Measurements from ENCODE around the gene SLC20A1.
"Not testable (repeated sequence)": the region's sequence is repeated elsewhere in the genome, so short reads cannot be mapped to it uniquely, and the experiment has no call there.

The SLC20A1 gene

GRCh38 chr2:112646791-112647689 is 1.3 kb downstream of the SLC20A1 start:
- no peak for DNase-seq (ENCODE audit: low spot score)

DNA sequence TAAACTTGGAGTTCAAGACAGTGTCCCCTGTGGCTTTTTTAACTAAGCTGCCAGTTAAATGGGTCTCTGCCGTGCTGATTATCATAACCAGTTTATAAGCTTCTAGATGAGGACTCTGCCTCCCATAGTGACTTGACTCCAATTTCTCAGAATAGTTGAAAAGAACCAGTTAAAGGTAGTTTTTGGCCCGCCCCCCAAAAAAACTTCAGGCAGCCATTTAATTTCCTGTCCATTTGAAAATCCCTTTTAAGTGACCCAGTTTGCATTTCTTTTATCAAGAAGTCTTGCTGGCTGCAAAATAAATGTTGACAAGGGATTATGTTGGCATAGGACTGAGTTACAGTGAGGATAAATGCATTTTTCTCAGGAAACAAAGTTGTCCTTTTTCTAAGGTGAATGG is 2.3 kb downstream of the SLC20A1 start:
- no peak for DNase-seq (ENCODE audit: low spot score)

- no peak for DNase-seq (ENCODE audit: low spot score)
Observed at GRCh38 chr2:112656679-112657078, 10.9 kb downstream of the SLC20A1 start.

DNA sequence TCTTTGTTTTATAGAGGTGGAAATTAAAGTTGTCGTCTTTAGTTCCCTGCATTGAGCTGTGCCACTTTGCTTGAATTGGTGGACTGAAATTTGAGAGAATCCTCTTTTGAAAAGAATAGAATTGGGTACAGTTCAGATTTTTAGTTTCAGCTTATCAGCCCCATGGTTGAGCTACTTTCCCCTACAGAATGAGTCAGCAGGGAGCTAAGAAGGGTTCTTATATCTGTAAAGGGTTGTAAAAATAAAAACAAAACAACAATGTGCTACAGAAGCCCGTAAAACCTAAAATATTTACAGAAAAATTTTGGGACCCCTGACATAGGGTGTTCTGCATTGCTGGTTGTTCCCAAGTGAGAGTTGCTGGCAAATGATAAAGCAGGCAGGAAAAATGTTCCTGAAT is 12.6 kb downstream of the SLC20A1 start:
- no peak for DNase-seq (ENCODE audit: low spot score)

DNA sequence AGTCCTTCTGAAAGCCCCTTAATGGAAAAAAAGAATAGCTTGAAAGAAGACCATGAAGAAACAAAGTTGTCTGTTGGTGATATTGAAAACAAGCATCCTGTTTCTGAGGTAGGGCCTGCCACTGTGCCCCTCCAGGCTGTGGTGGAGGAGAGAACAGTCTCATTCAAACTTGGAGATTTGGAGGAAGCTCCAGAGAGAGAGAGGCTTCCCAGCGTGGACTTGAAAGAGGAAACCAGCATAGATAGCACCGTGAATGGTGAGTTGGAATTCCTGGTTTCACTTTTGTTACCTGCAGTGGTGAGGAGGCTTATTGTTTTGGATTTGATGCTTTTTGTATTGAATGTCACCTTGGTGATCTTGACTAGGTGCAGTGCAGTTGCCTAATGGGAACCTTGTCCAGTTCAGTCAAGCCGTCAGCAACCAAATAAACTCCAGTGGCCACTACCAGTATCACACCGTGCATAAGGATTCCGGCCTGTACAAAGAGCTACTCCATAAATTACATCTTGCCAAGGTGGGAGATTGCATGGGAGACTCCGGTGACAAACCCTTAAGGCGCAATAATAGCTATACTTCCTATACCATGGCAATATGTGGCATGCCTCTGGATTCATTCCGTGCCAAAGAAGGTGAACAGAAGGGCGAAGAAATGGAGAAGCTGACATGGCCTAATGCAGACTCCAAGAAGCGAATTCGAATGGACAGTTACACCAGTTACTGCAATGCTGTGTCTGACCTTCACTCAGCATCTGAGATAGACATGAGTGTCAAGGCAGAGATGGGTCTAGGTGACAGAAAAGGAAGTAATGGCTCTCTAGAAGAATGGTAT is 13.3 kb downstream of the SLC20A1 start:
- no peak for DNase-seq (ENCODE audit: low spot score)

DNA sequence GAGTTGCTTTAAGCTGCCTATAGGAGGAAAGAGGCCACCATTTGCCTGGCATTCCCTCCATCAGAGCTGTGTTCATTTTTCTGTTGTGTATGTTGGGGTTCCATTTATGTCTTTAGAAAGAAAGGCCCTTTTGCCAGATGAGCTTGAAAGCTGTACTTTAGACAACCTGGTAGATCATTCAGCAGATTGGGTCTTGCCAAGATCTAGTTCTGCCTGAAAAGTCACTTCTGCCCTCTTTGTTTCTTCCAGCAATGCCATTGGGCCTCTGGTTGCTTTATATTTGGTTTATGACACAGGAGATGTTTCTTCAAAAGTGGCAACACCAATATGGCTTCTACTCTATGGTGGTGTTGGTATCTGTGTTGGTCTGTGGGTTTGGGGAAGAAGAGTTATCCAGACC is 14.4 kb downstream of the SLC20A1 start:
- no peak for DNase-seq (ENCODE audit: low spot score)

DNA sequence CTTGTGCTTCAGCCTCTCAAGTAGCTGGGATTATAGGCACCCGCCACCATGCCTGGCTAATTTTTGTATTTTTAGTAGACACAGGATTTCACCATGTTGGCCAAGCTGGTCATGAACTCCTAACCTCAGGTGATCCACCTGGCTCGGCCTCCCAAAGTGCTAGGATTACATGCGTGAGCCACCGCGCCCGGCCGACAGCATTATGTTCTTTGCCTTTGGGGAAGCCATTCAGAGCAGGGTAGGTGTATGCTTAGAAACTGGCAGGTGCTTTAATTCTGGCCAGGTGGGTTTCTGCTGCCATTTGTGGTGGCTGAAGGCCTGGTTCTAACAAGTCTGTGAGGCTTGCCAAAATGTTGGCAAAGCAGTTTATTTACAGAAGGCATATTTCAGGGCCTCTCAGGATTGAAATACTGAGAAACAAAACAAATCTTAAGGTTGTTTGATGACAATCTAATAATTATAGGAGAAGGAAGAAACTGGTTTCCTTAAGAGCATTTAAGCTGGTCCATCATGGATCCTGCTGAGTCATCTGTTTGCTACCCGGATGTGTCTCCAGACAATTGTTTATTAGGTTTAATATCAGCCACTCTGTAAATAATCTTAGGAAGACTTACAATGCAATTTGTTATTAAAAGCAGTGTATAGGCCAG is 16.0 kb downstream of the SLC20A1 start:
- DNase-seq (ENCODE audit: low spot score) = no peak

DNA sequence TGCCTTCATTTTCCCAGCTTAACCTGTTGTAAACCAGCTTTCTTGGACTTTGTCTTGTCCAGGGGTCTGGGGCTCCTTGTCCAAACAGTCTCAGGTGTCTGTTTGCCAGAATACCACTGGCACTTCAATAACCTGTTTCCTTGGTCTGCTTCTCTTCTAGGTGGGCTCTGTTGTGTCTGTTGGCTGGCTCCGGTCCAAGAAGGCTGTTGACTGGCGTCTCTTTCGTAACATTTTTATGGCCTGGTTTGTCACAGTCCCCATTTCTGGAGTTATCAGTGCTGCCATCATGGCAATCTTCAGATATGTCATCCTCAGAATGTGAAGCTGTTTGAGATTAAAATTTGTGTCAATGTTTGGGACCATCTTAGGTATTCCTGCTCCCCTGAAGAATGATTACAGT is 17.0 kb downstream of the SLC20A1 start:
- DNase-seq (ENCODE audit: low spot score) = no peak

- DNase-seq (ENCODE audit: low spot score) = no peak
Observed at GRCh38 chr2:112664689-112665088, 18.9 kb downstream of the SLC20A1 start.

GRCh38 chr2:112665113-112665780 is 19.5 kb downstream of the SLC20A1 start:
- no peak for DNase-seq (ENCODE audit: low spot score)

- no peak for DNase-seq (ENCODE audit: low spot score)
Observed at GRCh38 chr2:112666761-112667122, 21.0 kb downstream of the SLC20A1 start.

GRCh38 chr2:112667540-112667939 is 21.8 kb downstream of the SLC20A1 start:
- DNase-seq (ENCODE audit: low spot score) = not testable (repeated sequence)

- DNase-seq (ENCODE audit: low spot score) = no peak
Observed at GRCh38 chr2:112669667-112670066, 23.9 kb downstream of the SLC20A1 start.

- DNase-seq (ENCODE audit: low spot score) = no peak
Observed at GRCh38 chr2:112670252-112671022, 24.7 kb downstream of the SLC20A1 start.

DNA sequence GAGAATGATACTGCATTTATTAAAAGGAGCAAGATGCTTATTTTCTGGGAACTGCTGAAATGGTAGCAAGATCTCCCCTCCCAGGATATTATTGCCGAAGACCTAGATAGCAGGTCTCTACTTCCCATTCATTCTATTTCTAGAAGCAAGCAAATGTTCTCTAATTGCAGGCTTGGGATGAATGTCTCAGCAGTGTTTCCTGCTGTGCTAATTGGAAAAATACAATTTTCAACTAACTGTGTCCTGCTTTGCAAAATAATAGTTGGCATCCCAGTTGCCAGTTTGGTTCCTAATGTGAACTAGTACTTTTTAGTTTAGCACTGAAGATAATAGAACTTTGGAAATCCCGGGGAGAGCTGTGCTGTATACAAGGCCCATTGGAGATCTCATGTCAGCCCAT is 26.1 kb downstream of the SLC20A1 start:
- no peak for DNase-seq (ENCODE audit: low spot score)

GRCh38 chr2:112673008-112673407 is 27.3 kb downstream of the SLC20A1 start:
- no peak for DNase-seq (ENCODE audit: low spot score)

DNA sequence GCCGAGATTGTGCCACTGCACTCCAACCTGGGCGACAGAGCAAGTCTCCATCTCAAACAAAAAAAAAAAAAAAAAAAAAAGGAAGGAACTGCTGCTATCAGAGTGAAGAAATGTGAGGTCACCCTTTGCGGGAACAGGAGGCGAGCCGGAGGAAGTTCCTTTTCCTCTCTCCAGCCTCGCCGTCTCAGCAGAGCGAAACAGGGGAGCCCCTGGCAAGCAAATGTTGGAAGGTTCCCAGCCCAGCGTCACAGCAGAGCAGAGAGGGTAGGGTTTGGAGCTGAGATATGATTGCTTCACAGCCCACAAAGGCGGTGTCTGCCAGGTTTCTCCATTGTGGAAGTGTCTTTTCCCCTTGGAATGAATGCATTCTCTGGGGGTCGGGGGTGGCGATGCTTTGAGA is 28.5 kb downstream of the SLC20A1 start:
- DNase-seq (ENCODE audit: low spot score) = no peak

DNA sequence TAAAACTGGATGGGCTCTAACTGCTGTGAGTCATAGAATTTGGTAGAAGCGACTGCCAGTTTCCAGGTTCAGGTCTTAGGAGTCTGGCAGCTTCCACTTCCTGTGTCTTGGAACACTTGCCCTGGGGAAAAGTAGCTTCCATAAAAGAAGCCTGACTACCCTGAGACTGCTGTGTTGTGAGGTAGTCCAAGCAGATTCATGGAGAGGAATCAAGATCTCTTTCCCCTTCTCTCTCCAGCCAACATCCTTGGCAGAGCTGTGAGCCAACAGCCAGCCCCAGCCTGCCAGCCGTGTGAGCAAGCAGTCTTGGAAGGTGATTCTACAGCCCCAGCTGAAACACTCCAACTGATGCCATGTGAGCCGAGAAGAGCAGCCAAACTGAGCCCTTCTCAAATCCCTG is 33.7 kb downstream of the SLC20A1 start:
- DNase-seq (ENCODE audit: low spot score) = peak; percentile 63

DNA sequence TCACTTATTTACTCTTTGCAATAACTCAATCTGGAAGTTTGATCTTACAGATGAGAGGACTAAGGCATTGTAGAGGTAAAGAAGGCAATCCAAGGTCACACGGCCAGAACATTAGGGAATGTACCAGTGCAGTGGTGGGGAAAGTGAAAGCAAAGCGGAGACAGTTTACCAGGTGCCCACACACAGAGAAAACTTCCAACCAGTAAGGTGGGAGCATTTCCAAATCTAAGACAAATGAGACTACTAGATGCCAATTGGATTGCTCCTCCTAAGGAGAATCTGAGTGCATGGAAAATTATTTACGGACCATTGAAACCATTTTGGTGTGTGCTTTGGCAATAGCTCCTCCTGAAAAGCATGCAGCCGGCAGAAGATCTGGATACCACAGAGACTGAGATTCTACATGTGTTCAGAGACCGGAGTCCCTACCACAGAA is 34.9 kb downstream of the SLC20A1 start:
- no peak for DNase-seq (ENCODE audit: low spot score)

DNA sequence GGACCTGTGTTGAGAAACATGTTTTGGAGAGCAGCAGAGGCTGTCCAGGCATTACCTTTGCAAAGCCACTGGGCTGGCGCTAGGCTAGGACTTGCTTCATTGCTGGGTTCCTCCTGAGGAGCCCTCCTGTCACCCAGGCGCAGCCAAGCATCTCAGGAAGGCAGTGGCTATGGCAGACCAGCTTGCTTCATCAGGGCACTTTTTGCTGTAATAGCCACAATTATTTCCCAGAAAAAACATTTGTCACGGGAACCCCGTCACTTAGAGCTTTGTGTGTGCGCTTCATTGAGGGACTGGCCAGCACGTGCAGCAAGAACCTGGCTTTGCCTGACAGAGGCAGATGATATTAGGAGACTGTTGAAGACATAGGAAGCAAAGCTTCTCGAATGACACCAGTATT is 36.4 kb downstream of the SLC20A1 start:
- no peak for DNase-seq (ENCODE audit: low spot score)

Measured in globus pallidus (tissue), 1 donor.